IPS-18c (cell line): Measurements from ENCODE around the gene MINAR1.
"Not testable (repeated sequence)": the region's sequence is repeated elsewhere in the genome, so short reads cannot be mapped to it uniquely, and the experiment has no call there.

Source experiments
- H3K4me3 ChIP-seq: 2 replicates; pipeline ENCODE4 v1.7.0; 2013; ENCODE audit warnings: low read depth, mild to moderate bottlenecking, low read length, moderate library complexity; ENCODE audit not compliant: insufficient read depth
- H3K9me3 ChIP-seq: one replicate; pipeline ENCODE4 v1.6.1; 2013; ENCODE audit warnings: mild to moderate bottlenecking, low read length, moderate library complexity; ENCODE audit not compliant: control insufficient read depth, insufficient read depth

MINAR1 gene

GRCh38 chr15:79425591-79426295 lies 6.4 kb upstream of the MINAR1 start:
- Histone ChIP-seq H3K4me3 (no peak overlapping the region), H3K9me3 (no peaks in the 10 kb centered on the region)

DNA sequence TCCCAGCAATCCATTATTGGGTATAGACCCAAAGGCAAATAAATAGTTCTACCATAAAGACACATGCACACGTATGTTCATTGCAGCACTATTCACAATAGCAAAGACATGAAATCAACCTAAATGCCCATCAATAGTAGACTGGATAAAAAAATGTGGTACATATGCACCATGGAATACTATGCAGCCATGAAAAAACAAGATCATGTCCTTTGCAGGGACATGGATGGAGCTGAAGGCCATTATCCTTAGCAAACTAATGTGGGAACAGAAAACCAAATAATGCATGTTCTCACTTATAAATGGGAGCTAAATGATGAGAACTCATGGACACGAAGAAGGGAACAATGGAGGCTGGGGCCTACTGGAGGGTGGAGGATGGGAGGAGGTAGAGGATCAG lies 5.2 kb upstream of the MINAR1 start:
- not testable (repeated sequence) for H3K9me3 ChIP-seq, H3K4me3 ChIP-seq

GRCh38 chr15:79427781-79428598 lies 4.1 kb upstream of the MINAR1 start:
- no peaks in the 10 kb centered on the region for H3K9me3 ChIP-seq
- no peak overlapping the region for H3K4me3 ChIP-seq

GRCh38 chr15:79430901-79431635 lies 1.1 kb upstream of the MINAR1 start:
- peak overlapping the region; percentile 59 for H3K4me3 ChIP-seq
- no peaks in the 10 kb centered on the region for H3K9me3 ChIP-seq

GRCh38 chr15:79432345-79433275 lies 474 bp downstream of the MINAR1 start:
- Histone ChIP-seq H3K9me3 (no peaks in the 10 kb centered on the region), H3K4me3 (peak overlapping the region; percentile 59)

GRCh38 chr15:79433276-79433990 lies 1.3 kb downstream of the MINAR1 start:
- H3K4me3 ChIP-seq, result peak overlapping the region; percentile 59; the same call in 1 of the 2 replicates
- H3K9me3 ChIP-seq, result no peaks in the 10 kb centered on the region

- Histone ChIP-seq H3K9me3 (no peaks in the 10 kb centered on the region), H3K4me3 (no peak overlapping the region)
Observed at GRCh38 chr15:79434361-79434760, 2.2 kb downstream of the MINAR1 start.

GRCh38 chr15:79436037-79436780 lies 4.1 kb downstream of the MINAR1 start:
- Histone ChIP-seq H3K4me3 (no peak overlapping the region), H3K9me3 (no peaks in the 10 kb centered on the region)

DNA sequence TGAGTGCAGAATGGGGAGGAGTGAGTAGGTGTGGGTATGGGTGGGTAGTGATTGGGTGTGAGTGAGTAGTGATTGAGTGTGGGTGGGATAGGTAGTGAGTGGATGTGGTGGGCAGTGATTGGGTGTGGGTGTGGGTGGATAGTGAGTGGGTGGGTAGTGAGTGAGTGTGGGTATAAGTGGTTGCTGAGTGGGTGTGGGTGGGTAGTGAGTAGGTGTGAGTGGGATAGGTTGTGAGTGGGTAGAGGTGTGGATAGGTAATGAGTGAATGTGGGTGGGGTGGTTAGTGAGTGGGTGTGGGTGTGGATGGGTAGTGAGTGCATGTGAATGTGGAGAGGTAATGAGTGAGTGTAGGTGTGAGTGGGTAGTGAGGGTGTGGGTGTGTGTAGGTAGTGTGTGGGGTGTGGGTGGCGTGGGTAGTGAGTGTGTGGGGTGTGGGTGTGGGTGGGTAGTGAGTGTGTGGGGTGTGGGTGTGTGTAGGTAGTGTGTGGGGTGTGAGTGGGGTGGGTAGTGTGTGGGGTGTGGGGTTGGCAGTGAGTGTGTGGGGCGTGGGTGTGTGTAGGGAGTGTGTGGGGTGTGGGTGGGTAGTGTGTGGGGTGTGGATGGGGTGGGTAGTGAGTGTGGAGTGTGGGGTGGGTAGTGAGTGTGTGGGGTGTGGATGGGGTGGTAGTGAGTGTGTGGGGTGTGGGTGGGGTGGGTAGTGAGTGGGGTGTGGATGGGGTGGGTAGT lies 5.3 kb downstream of the MINAR1 start:
- H3K4me3 ChIP-seq, result no peak overlapping the region
- no peaks in the 10 kb centered on the region for H3K9me3 ChIP-seq

DNA sequence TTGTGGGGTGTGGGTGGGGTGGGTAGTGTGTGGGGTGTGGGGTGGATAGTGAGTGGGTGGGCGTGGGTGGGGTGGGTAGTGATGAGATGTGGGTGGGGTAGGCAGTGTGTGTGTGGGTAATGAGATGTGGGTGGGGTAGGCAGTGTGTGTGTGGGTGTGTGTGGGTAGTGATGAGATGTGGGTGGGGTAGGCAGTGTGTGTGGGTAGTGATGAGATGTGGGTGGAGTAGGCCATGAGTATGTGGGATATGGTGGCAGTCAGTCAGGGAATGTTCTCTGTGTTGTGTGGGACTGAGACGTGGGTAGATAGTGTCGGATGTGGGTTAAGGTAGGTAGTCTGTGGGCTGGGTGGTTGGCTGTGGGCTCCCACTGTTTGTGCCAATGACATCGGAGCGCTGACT lies 7.1 kb downstream of the MINAR1 start:
- Histone ChIP-seq H3K9me3 (no peaks in the 10 kb centered on the region), H3K4me3 (no peak overlapping the region)

GRCh38 chr15:79440355-79440908 lies 8.3 kb downstream of the MINAR1 start:
- Histone ChIP-seq H3K9me3 (no peaks in the 10 kb centered on the region), H3K4me3 (no peak overlapping the region)

- no peak overlapping the region for H3K4me3 ChIP-seq
- H3K9me3 ChIP-seq, result peaks cover 3% of the 10 kb centered on the region
Observed at GRCh38 chr15:79442911-79443310, 10.8 kb downstream of the MINAR1 start.

GRCh38 chr15:79447060-79447459 lies 14.9 kb downstream of the MINAR1 start:
- peaks cover 3% of the 10 kb centered on the region for H3K9me3 ChIP-seq
- no peak overlapping the region for H3K4me3 ChIP-seq

DNA sequence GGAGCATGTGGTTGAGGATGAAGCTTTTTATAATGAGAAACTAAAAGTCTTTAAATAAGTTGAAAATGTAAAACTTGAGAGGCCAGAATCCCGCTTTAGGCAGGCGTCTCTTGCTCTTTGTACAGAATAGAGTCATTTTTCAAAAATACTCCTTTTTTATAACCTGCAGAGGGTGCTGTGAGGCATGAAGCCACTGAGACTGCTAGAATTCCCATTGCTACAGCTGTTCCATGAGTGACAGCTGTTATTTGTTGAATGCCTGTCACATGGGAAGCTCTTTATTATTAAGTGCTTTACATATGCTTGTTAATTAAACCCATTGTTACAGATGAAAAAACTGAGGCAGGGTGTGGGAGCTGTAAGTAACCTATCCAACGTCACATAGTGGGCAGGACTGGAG lies 18.5 kb downstream of the MINAR1 start:
- H3K9me3 ChIP-seq, result peaks cover 3% of the 10 kb centered on the region
- H3K4me3 ChIP-seq, result no peak overlapping the region
